ENCODE measurements around the gene FAM228A. TPM values are rescaled to one million over a fixed set of nuclear protein-coding genes. Genes with fewer than 3 reads are reported as not detected.

FAM228A gene
- total RNA-seq = 0.27 TPM in 1 of 2 replicates, not detected in the other
- total RNA-seq (2013) = 0.05 TPM
- polyA plus RNA-seq = 0.07 TPM in 1 of 2 replicates, not detected in the other
- 0.17 and 0.21 TPM in 2 replicates for polyA minus RNA-seq

DNA sequence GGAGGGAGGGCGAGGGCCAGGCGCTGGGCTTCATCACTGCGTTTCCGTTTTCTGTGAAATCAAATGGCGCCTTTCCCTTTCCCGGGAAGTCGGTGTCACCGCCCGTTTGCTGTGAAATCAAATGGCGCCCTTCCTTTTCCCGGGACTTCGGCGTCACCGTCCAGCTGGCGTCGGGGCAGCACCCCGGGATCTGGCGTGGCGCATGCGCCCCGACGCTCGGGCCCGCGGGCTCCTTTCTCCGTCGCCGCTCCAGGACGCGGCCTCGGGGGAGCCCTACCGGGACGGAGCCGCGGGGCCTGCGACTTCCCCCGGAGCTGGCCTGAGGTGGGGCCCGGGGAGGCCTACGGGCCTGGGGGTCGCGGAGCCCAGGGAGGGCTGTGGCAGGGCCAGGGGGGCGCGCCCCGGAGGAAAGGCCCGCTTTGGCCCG is at the start of gene FAM228A:
Gene FAM228A (plus strand): TSS at position 203 of the 427 bp plus-strand sequence. CDS start 428 bp downstream, outside the sequence.
- CTCF ChIA-PET = no interaction called here
- intact Hi-C loops (cut with micrococcal nuclease) = no loop called here
- no peak within 1 kb of the TSS for H3K4me2 ChIP-seq (replicated peaks; ENCODE audit: low read depth, low read length, poor library complexity, severe bottlenecking)

DNA sequence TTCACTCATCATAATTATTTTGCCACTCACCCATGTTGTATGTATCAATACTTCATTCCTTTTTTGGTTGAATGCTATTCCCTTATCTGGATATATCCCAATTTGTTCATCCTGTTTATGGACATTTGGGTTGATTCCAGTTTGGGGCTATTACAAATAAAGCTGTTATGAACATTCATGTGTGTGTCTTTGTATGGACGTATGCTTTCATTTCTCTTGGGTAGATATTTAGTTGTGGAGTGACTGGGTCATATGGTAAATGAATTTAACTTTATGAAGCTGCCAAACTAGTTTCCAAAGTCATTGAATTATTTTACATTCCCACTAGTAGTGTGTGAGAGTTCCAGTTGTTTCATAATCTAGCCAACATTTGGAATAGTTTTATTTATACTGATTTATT is 48.9 kb upstream of the FAM228A start:
- H3K4me2 ChIP-seq (replicated peaks; ENCODE audit: low read depth, low read length, poor library complexity, severe bottlenecking) = no peak overlapping the region
- no peak overlapping the region for H3K4me3 ChIP-seq (ENCODE audit: control extremely low read depth in 1 of 5, extremely low read depth in 1 of 5, insufficient read depth in 1 of 5, low read depth in 2 of 5, low read length in 4 of 5)
- no peaks in the 10 kb centered on the region for H3K36me3 ChIP-seq (replicated peaks in 1 of 2; ENCODE audit: control extremely low read depth in 1 of 2, control insufficient read depth in 1 of 2, extremely low read depth in 1 of 2, insufficient read depth in 2 of 2, low read length in 1 of 2)
- DNase-seq (no peak), ATAC-seq (ENCODE audit: low read depth) (no peak)
- H3K27me3 Mint-ChIP-seq = no peaks in the 10 kb centered on the region
- no peak overlapping the region for H3K9ac ChIP-seq (ENCODE audit: low read length)
- H4K20me1 ChIP-seq (ENCODE audit: control insufficient read depth, insufficient read depth, low read length, poor library complexity, severe bottlenecking) = no peaks in the 10 kb centered on the region
- H3K9me3 ChIP-seq (ENCODE audit: control extremely low read depth in 1 of 3, control insufficient read depth in 2 of 3, insufficient read depth in 1 of 3, low read length in 2 of 3) = no peaks in the 10 kb centered on the region
- peaks cover 5 to 18% of the 10 kb centered on the region in 2 donors for H3K4me1 ChIP-seq (ENCODE audit: control insufficient read depth in 2 of 2, insufficient read depth in 2 of 2, low read length in 2 of 2)
- no peak overlapping the region for H3K4me3 Mint-ChIP-seq
- no peak overlapping the region for H3K27ac Mint-ChIP-seq
- ChIA-PET POLR2A (no interaction called here), CTCF (interaction anchor here (2.6 kb wide), 1 partner anchor 42 kb away, joined by 23 read pairs; the partner anchor contains the start of gene TP53I3)
- no peaks in the 10 kb centered on the region for H3K79me2 ChIP-seq (ENCODE audit: control insufficient read depth, insufficient read depth, low read length)
- H3K4me1 Mint-ChIP-seq = peaks cover 20% of the 10 kb centered on the region
- H3K9me3 Mint-ChIP-seq (ENCODE audit: insufficient read depth) = no peaks in the 10 kb centered on the region
- H2AFZ ChIP-seq (ENCODE audit: insufficient read depth, low read depth, low read length, poor library complexity, severe bottlenecking) = no peak overlapping the region
- no peaks in the 10 kb centered on the region for H3K27me3 ChIP-seq (replicated peaks in 1 of 4; ENCODE audit: control extremely low read depth in 1 of 4, control insufficient read depth in 3 of 4, insufficient read depth in 4 of 4, low read length in 3 of 4)
- TF ChIP-seq EZH2 (IDR thresholded peaks at IDR 0.05; ENCODE audit: borderline replicate concordance, insufficient read depth, low read depth, low read length, poor library complexity, severe bottlenecking) = no peak
- no peak for TF ChIP-seq CTCF (IDR thresholded peaks at IDR 0.05)
- no peak overlapping the region for H3K27ac ChIP-seq (ENCODE audit: low read length in 2 of 2)
- no CpG with 5 or more reads among the region's 1 CpG for WGBS (ENCODE audit: insufficient coverage)
- intact Hi-C loops (cut with micrococcal nuclease) = no loop called here

More for the DNA sequence above, at the start of gene FAM228A:
- peaks cover 3% of the 10 kb centered on the region for H3K27me3 Mint-ChIP-seq
- no peaks in the 10 kb centered on the region for H3K4me1 ChIP-seq (ENCODE audit: control insufficient read depth in 2 of 2, insufficient read depth in 2 of 2, low read length in 2 of 2)
- no peak within 1 kb of the TSS for H3K9ac ChIP-seq (ENCODE audit: low read length)
- no peaks in the 10 kb centered on the region for H3K4me1 Mint-ChIP-seq
- H3K4me3 ChIP-seq (ENCODE audit: control extremely low read depth in 1 of 5, extremely low read depth in 1 of 5, insufficient read depth in 1 of 5, low read depth in 2 of 5, low read length in 4 of 5) = no peak within 1 kb of the TSS
- H3K9me3 Mint-ChIP-seq (ENCODE audit: insufficient read depth) = no peaks in the 10 kb centered on the region
- ATAC-seq (ENCODE audit: low read depth) (no peak), DNase-seq (no peak)
- no peak within 1 kb of the TSS for H3K27ac Mint-ChIP-seq
- H3K79me2 ChIP-seq (ENCODE audit: control insufficient read depth, insufficient read depth, low read length) = no peaks in the 10 kb centered on the region
- H3K27me3 ChIP-seq (replicated peaks in 1 of 4; ENCODE audit: control extremely low read depth in 1 of 4, control insufficient read depth in 3 of 4, insufficient read depth in 4 of 4, low read length in 3 of 4) = peaks cover 0 to 4% (median 0%) of the 10 kb centered on the region in 4 experiments
- no peak within 1 kb of the TSS for H3K4me3 Mint-ChIP-seq
- no peaks in the 10 kb centered on the region for H3K36me3 ChIP-seq (replicated peaks in 1 of 2; ENCODE audit: control extremely low read depth in 1 of 2, control insufficient read depth in 1 of 2, extremely low read depth in 1 of 2, insufficient read depth in 2 of 2, low read length in 1 of 2)
- H3K27ac ChIP-seq (ENCODE audit: low read length in 2 of 2) = no peak within 1 kb of the TSS
- no peaks in the 10 kb centered on the region for H4K20me1 ChIP-seq (ENCODE audit: control insufficient read depth, insufficient read depth, low read length, poor library complexity, severe bottlenecking)
- no peak within 1 kb of the TSS for H2AFZ ChIP-seq (ENCODE audit: insufficient read depth, low read depth, low read length, poor library complexity, severe bottlenecking)
- H3K9me3 ChIP-seq (ENCODE audit: control extremely low read depth in 1 of 3, control insufficient read depth in 2 of 3, insufficient read depth in 1 of 3, low read length in 2 of 3) = peaks cover 0 to 10% (median 0%) of the 10 kb centered on the region in 3 donors
- WGBS (ENCODE audit: insufficient coverage) = 56% methylated on average over 46 of the region's 46 CpGs
- POLR2A ChIA-PET = no interaction called here
- TF ChIP-seq CTCF (IDR thresholded peaks at IDR 0.05) (no peak), EZH2 (IDR thresholded peaks at IDR 0.05; ENCODE audit: borderline replicate concordance, insufficient read depth, low read depth, low read length, poor library complexity, severe bottlenecking) (no peak)

Measured in B cell (primary cell).